HG03280 (cell line): ENCODE data around the gene NACA2.
"Not testable (repeated sequence)": the region's sequence is repeated elsewhere in the genome, so short reads cannot be mapped to it uniquely, and the experiment has no call there.

Experiments
- ATAC-seq: cut with Tn5 transposase; IDR thresholded peaks from one replicate; pipeline ENCODE4 v1.9.1; 2021; ENCODE audit warnings: mild to moderate bottlenecking, moderate library complexity; ENCODE audit not compliant: unreplicated experiment

The NACA2 gene

DNA sequence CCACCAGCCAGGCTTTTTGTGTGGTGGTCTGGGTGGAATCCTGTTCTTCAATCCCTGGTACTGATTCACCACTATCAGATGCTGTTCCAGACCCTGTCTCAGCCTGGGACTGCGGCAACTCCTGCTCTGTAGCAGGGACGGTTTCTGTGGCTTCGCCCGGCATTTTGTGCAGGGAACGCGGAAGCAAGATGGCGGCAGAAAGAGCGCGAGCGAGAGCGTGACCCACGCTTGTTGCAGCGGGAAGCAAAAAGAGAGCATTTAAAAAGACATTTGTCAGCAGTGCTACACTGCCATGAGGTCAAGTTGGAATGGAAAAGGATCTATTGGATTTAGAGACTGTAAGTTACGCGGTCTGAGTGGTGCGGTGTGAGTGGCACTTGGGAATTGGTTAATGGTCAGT, at the start of gene NACA2:
TSS of gene NACA2 (minus strand) at position 202 of the 400 bp plus-strand sequence. CDS start at position 163, 39 bp downstream.
- ATAC-seq = no peak

DNA sequence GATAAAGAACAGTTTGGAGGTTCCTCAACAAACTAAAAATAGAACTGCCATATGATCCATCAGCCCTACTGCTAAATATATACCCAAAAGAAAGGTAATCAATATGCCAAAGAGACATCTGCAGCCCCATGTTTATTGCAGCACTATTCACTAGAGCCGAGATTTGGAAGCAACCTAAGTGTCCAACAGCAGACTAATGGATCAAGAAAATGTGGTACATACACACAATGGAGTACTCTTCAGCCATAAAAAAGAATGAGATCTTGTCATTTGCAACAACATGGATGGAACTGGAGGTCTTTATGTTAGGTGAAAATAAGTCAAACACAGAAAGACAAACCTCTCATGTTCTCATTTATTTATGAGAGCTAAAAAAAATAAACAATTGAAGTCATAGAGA, 48.8 kb upstream of the NACA2 start:
- no peak for ATAC-seq

DNA sequence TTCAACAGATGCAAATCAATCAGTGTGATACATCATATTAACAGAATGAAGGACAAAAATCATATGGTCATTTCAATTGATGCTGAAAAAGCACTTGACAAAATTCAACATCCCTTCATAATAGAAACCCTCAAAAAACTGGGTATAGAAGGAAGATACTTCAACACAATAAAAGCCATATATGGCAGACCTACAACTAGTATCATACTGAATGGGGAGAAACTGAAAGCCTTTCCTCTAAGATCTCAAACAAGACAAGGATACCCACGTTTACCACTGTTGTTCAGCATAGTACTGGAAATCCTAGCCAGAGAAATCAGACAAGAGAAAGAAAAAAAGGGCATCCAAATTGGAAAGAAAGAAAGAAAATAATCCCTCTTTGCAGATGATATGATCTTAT, 47.1 kb upstream of the NACA2 start:
- no peak for ATAC-seq

DNA sequence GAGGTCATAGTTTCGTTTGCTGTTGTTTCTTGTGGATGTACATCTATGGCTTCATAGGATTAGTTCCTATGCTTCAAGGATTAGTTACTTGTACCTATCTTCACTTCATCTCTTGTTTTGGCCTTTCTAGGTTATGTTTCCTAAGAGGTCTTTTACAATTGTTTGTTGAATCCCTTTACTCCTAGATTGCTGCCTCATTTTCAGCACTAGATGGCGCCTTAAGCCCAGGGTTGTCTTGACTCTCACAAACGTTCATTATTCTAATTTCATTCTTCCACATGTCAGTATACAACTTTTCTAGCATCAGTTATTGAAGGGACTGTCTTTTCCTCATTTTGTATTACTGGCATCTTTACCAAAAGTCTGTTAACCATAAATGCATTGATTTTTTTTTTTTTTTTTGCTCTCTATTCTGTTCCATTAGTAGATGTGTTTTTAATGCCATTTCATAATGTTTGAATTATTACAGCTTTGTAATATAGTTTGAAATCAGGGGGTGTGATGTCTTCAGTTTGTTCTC, 45.0 kb upstream of the NACA2 start:
- ATAC-seq = no peak

DNA sequence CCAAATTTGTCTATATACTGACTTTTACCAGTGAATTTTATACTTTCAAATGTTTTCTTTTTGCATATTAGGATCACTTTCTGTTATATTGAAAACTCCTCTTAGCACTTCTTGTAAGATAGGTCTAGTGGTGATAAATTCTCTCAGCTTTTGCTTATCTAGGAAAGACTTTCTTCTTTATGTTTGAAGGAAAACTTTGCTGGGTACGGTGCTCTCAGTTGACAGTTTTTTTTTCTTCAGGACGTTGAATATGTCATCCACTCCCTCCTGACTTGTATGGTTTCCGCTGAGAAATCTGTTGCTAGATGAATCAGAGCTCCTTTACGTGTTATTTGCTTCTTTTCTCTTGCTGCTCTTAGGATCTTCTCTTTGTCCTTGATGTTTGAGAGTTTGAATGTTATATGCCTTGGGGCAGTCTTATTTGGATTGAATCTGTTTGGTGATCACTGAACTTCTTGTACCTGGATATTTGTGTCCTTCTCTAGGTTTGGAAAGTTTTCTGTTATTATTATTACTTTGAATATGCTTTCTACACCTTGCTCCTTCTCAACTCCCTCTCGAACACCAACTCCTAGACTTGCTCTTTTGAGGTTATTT, 44.0 kb upstream of the NACA2 start:
- no peak for ATAC-seq

DNA sequence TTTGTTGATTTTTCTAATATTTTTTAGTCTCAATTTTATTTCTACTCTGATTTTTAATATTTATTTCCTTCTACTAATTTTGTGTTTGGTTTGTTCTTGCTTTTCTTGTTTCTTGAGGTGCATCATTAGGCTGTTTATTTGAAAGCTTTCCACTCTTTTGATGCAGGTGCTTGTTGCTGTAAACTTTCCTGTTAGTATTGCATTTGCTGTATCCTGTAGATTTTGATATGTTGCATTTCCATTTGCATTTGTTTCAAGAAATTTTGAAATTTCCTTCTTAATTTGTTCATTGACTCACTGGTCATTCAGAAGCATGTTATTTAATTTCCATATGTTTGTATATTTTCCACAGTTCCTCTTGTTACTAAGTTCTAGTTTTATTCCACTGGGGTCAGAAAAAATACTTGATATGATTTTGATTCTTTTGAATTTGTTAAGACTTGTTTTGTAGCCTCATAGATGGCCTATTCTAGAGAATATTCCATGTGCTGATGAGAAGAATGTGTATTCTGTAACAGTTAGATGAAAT, 43.1 kb upstream of the NACA2 start:
- ATAC-seq = no peak

DNA sequence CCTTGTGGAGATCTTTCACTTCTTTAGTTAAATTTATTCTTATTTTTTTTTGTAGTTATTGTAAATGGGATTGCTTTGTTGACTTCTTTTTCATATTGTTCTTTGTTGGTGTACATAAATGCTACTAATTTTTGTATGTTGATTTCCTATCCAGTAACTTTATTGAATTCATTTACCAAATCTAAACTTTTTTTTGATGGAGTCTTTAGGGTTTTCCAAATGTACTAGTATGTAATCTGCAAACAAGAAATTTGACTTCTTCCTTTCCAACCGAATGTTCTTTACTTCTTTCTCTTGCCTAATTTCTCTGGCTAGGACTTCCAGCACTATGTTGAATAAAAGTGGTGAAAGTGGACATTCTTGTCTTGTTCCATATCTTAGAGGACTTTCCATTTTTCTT, 41.8 kb upstream of the NACA2 start:
- no peak for ATAC-seq

DNA sequence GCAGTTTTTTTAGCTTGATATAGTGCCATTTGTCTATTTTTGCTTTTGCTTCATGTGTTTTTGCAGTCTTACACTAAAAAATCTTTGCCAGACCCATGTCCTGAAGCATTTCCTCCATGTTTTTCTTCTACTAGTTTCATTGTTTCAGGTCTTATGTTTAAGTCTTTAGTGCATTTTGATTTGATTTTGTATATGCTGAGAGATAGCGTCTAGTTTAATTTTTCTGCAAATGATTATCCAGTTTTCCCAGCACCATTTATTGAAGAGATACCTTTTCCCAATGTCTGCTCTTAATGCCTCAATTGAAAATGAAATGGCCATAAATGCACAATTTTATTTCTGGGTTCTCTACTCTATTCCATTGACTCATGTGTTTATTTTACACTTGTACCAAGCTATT, 40.8 kb upstream of the NACA2 start:
- no peak for ATAC-seq

DNA sequence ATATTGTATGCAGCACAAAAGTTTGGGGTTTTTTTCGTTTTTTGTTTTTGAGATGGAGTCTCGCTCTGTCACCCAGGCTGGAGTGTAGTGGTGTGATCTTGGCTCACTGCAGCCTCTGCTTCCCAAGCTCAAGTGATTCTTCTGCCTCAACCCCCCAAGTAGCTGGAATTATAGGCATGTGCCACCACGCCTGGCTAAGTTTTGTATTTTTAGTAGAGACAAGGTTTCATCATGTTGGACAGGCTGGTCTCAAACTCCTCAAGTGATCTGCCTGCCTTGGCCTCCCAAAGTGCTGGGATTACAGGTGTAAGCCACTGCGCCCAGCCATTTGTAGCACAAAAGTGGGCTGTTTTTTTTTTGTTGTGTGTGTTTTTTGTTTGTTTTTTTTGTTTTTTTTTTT, 37.1 kb upstream of the NACA2 start:
- not testable (repeated sequence) for ATAC-seq

DNA sequence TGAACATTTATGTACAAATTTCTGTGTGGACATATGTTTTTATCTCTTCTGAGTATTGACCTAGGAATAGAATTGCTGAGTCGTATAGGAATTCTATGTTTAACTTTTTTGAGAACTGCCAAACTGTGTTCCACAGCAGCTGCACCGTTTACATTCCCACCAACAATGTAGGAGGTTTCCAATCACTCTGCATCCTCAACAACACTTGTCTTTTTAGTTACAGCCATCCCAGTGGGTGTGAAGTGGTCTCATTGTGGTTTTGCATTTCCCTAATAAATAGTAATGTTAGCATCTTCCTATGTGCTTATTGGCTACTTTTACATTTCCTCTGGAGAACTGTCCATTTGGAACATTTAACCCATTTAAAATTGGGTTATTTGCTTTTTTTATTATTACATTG, 36.6 kb upstream of the NACA2 start:
- ATAC-seq = no peak

DNA sequence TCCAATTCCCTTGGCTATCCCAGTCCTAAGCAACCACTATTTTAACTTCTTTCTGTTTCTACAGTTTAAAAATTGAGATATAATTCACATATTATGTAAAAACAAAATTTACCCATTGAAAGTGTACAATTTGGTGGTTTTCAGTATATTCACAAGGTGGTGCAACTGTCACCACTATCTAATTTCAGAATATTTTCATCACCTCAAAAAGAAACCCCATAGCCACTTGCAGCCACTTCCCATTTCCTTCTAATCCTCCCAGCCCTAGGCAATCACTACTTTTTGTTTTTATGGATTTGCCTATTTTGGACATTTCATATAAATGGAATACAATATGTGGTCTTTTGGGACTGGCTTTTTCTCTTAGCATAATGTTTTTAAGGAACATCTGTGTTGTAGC, 36.1 kb upstream of the NACA2 start:
- ATAC-seq = no peak

DNA sequence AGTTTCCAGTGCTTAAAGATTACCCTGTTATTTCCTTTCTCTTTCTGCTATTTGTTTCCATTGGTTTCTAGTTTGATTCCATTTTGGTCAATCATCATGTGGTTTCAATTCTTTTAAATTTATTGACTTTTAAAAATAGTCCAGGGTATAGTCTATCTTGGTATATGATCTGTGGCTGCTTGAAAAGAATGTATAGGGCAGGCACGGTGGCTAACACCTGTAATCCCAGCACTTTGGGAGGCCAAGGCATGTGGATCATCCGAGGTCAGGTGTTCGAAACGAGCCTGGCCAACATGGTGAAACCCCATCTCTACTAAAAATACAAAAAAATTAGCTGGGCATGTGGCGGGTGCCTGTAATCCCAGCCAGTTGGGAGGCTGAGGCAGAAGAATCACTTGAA, 34.5 kb upstream of the NACA2 start:
- no peak for ATAC-seq

DNA sequence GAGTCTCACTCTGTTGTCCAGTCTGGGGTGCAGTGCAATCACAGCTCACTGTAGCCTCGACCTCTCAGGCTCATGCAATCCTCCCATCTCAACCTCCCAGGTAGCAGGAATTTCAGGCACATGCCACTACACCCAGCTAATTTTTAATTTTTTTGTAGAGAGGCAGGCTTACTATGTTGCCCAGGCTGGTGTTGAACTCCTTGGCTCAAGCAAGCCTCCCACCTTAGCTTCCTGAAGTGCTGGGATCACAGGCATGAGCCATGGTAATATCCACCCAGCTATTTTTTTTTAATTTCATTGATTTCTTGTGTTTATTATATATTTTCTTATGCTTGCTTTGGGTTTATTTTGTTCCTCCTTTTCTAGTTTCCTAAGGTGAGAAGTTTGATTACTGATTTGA, 33.9 kb upstream of the NACA2 start:
- ATAC-seq = no peak

DNA sequence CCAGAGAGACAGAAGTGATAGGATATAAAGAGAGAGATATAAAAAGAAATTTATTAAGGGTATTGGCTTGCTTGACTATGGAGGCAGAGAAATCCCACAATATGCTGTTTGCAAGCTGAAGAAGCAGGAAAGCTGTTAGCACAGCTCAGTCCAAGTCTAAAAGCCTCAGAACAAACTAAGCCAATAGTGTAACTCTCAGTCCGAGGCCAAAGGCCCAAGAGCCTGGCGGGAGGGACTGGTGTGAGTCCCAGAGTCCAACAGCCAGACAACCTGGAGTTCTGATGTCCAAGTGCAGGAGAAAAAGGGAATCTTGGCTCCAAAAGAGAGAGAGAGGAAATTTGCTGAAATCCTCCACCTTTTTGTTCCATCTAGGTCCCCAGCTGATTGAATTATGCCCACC, 30.3 kb upstream of the NACA2 start:
- ATAC-seq = no peak

DNA sequence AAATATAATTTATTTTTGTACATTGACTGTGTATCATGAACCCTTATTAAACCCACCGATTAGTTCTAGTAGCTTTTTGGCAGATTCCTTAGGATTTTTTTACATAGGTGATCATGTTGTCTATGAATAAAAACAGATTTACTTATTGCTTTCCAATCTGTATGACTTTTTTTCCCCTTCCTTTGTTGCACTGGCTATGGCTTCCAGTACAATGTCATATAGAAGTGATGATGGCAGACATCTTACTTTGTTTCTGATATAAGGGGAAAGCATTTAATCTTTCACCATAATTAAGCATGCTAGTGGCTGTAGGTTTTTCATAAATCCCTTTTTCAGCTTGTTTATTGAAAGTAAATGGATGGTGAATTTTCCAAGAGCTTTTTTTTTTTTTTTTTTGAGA, 28.9 kb upstream of the NACA2 start:
- ATAC-seq = no peak

DNA sequence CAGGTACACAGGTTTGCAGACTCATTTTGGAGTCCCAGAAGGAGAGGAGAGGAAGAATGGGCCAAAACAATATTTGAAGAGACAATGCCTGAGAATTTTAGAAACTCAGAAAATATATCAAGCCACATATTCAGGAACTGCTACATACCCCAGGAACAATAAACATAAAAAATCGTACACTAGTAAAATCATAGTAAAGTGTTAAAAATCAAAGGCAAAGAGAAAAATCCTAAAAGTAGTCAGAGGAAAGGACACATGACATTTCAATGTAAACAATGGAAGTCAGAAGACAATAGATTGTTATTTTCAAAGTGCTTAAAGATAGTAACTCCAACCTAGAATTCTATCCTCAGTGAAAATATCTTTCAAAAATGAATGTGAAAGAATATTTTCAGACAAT, 28.5 kb upstream of the NACA2 start:
- no peak for ATAC-seq

DNA sequence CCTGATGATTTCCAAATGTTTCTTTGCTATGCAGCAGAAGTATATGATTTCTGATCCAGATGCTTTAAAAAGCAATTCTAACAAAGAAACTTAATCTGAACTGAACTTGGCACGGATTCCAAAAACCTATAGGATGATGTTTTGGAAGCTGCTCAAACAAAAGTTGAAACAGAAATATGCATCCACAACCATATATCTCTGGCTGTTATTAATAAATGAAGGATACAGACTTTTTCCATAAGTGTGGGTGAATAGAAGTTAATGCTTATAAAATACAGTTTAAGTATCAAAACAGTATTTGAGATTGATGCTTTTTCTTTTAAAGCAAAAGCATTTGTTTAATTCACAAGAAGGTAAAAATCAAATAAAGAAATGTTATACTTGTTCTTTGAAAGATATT, 27.9 kb upstream of the NACA2 start:
- ATAC-seq = no peak

DNA sequence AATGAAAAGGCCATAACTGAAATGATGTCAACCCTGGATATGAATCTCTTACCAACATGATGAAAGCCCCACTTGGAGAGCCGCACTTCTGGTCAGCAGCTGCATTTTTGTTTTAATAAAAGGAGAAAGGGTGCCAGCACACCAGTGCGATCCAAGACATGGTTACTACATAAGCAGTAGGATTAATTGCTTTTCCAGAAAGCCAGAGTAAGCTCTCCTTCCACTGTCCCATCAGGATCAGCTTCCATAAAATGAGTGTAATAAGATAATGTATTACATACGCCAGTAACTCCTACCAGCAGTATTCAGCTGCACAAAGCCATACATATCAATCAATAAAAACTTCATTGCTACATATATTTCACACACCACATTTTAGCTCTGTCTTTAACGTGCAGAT, 26.3 kb upstream of the NACA2 start:
- ATAC-seq = no peak

DNA sequence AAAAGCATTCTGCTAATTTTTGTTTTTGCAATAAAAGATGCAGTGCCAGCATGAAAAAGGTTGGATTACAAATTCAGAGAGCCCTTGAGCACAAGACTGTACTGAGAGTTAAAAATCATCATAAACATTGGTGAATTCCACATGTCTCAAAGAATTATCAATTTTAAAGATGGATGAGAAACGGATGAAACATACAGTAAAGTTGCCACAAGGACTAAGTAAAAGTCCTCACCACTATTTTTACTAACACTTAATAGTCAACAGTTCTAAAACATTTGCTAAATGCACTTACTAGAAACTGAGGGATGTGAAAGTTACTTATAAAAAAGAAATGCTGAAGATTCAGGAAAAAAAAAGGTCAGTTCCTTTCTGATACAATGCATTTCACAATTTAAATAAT, 25.8 kb upstream of the NACA2 start:
- ATAC-seq = no peak

DNA sequence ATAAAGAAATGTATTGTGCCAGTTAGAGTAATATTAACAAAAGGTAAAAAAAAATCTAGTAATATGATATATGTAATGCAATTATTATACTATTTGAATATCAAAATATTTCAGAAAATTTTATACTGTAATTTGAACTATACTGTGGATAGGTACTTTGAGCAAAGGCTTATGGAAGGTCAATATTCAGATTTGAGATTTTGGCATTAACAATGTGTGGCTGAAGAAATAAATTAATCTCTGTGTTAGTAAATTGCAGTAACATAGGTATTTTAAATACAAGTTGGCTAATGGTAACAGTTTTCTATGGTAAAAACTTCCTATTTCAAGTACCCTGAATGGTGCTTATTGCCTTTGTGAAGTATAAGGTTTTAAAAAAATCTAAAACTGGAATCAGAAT, 23.2 kb upstream of the NACA2 start:
- no peak for ATAC-seq

DNA sequence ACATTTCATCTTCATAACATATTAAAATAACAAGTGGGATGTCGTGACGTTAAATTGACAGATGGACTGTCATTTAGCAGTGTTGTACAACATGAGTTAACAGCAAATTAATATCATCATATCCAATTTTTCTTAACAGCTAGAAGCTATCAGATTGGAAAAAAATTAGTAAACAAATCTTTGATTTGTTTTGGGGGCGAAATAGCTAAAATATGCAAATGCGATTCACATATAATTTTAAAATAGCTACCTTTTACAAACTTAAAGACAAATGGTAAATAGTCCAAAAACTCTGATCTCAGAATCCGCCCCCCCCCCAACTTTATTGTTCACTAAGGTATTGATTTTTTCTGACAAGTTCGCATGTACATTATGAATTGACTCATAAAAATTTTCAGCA, 20.3 kb upstream of the NACA2 start:
- no peak for ATAC-seq

DNA sequence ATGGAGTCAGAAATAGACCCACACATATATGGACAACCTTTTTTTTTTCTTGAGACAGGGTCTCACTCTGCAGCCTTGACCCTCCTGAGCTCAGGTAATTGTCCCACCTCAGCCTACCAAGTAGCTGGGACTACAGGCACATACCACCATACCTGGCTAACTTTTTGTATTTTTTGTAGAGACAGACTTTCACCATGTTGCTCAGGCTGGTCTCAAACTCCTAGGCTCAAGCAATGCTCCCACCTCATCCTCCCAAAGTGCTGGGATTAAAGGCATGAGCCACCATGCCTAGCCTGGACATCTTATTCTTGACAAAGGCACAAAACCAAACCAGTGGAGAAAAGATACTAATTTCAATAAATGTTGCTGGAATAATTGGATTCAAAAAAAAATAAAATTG, 14.7 kb upstream of the NACA2 start:
- no peak for ATAC-seq

DNA sequence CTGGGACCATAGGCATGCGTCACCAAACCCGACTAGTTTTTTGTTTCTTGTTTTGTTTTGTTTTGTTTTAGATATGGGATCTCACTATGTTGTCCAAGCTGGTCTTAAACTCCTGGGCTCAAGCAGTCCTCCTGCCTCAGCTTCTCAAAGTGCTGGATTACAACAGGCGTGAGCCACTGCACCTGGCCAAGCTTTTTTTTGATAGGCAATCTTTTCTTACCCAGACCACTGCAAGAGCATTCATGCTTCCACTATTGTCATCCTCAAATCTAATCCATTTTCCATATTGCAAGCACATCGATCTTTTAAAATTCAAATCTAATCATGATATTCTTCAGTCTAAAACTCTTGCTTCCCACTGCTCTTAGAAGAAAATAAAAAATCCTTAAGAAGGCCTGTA, 10.3 kb upstream of the NACA2 start:
- ATAC-seq = no peak
